Glutamatergic neuron (in vitro differentiated cells): Measurements from ENCODE around the gene MSRB1. TPM values are rescaled to one million over a fixed set of nuclear protein-coding genes. Genes with fewer than 3 reads are reported as not detected.
A peak's percentile ranks its signal among the peaks of the same experiment; 100 is the strongest.

Experiments used
- DNase-seq: peaks from one replicate; pipeline ENCODE4 v3.0.0; 2022
- H3K27ac Mint-ChIP-seq: one replicate; pipeline ENCODE4 v1.8.0; 2020; ENCODE audit warnings: mild to moderate bottlenecking, mixed read lengths, inconsistent platforms; ENCODE audit not compliant: unreplicated experiment
- H3K27me3 Mint-ChIP-seq: one replicate; pipeline ENCODE4 v1.8.0; 2020; ENCODE audit warnings: mild to moderate bottlenecking, moderate library complexity, mixed read lengths, inconsistent platforms; ENCODE audit not compliant: unreplicated experiment
- H3K36me3 Mint-ChIP-seq: one replicate; pipeline ENCODE4 v1.8.0; 2020; ENCODE audit warnings: mild to moderate bottlenecking, mixed read lengths, inconsistent platforms; ENCODE audit not compliant: unreplicated experiment
- H3K4me1 Mint-ChIP-seq: one replicate; pipeline ENCODE4 v1.8.0; 2020; ENCODE audit warnings: mild to moderate bottlenecking, low read depth, mixed read lengths, inconsistent platforms; ENCODE audit not compliant: unreplicated experiment
- H3K4me3 Mint-ChIP-seq: one replicate; pipeline ENCODE4 v1.8.0; 2020; ENCODE audit warnings: mild to moderate bottlenecking, mixed read lengths, inconsistent platforms; ENCODE audit not compliant: unreplicated experiment
- H3K9me3 Mint-ChIP-seq: one replicate; pipeline ENCODE4 v1.8.0; 2020; ENCODE audit warnings: mild to moderate bottlenecking, moderate library complexity, mixed read lengths, inconsistent platforms; ENCODE audit not compliant: unreplicated experiment
- CTCF ChIP-seq: fragments of 200-600 bp; sonication (generic); IDR thresholded peaks from one replicate; pipeline ENCODE4 v1.5.0; 2021; ENCODE audit not compliant: partially characterized antibody, unreplicated experiment
- total RNA-seq: library from RNA; stranded (reverse); fragmentation: NEBNext Ultra II Directional; extraction: Animal tissue kit (Norgen Biotek cat#: 25700); gene quantifications from one replicate; pipeline ENCODE4 v1.2.1, GENCODE V29; 2021; ENCODE audit not compliant: unreplicated experiment

The MSRB1 gene
- total RNA-seq, 1 donor from 2014 or later, result 50.9 TPM

DNA sequence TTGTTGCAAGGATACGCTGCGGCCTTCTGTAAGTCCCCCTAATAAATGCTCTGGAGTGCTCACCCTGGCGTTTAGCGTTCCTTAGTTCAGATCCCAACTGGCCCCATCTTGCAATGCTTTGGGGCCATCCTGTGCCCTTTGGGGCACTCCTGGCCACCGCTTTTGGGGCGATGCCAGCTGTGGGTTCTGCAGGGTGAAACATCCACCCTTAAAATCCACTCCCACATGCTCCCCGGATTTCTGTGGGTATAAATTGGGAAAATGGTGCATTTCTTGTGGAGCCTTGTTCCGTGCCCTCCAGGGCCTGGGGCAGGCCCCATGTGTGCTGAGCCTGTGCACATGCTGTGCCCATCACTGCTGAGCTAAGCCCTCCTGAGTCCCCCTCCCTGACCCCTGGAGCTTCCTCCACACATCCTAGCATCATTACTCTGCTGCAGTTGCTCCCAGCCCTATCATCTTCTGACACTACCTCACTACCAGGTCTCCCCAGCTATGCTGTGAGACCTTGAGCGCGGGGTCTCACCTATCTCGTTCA lies 6.0 kb downstream of the MSRB1 start:
- no peak for DNase-seq
- H3K36me3 Mint-ChIP-seq, result no peaks in the 10 kb centered on the region
- H3K27ac Mint-ChIP-seq, result no peak overlapping the region
- no peak for TF ChIP-seq CTCF
- peaks cover 1% of the 10 kb centered on the region for H3K27me3 Mint-ChIP-seq
- no peaks in the 10 kb centered on the region for H3K9me3 Mint-ChIP-seq
- H3K4me3 Mint-ChIP-seq, result no peak overlapping the region
- H3K4me1 Mint-ChIP-seq, result peaks cover 10% of the 10 kb centered on the region

- TF ChIP-seq CTCF, result no peak
- H3K27me3 Mint-ChIP-seq, result peaks cover 2% of the 10 kb centered on the region
- DNase-seq, result peak; percentile 30
Observed at GRCh38 chr16:1933097-1933661, 9.8 kb downstream of the MSRB1 start.

GRCh38 chr16:1932050-1933028 lies 10.7 kb downstream of the MSRB1 start:
- DNase-seq, result peak; percentile 39
- Mint-ChIP-seq H3K27ac (no peak overlapping the region), H3K4me1 (peaks cover 4% of the 10 kb centered on the region), H3K27me3 (peaks cover 2% of the 10 kb centered on the region), H3K36me3 (no peaks in the 10 kb centered on the region), H3K9me3 (peaks cover 3% of the 10 kb centered on the region), H3K4me3 (no peak overlapping the region)
- TF ChIP-seq CTCF, result no peak

More at GRCh38 chr16:1933097-1933661, 9.8 kb downstream of the MSRB1 start:
- Mint-ChIP-seq H3K27ac (no peak overlapping the region), H3K4me1 (peaks cover 4% of the 10 kb centered on the region), H3K4me3 (no peak overlapping the region), H3K9me3 (peaks cover 3% of the 10 kb centered on the region), H3K36me3 (no peaks in the 10 kb centered on the region)

- no peak for DNase-seq
- no peak for TF ChIP-seq CTCF
- H3K4me3 Mint-ChIP-seq, result no peak overlapping the region
- H3K36me3 Mint-ChIP-seq, result no peaks in the 10 kb centered on the region
- peaks cover 4% of the 10 kb centered on the region for H3K27me3 Mint-ChIP-seq
- peaks cover 4% of the 10 kb centered on the region for H3K9me3 Mint-ChIP-seq
- peaks cover 6% of the 10 kb centered on the region for H3K4me1 Mint-ChIP-seq
- H3K27ac Mint-ChIP-seq, result no peak overlapping the region
Observed at GRCh38 chr16:1930338-1930720, 12.7 kb downstream of the MSRB1 start.
